ENCODE data around the gene CDK5RAP1. TPM values are rescaled to one million over a fixed set of nuclear protein-coding genes. Genes with fewer than 3 reads are reported as not detected.

The CDK5RAP1 gene
- total and polyA plus RNA-seq, 2 of the 4 experiments (the other 2 are of a cell fraction): 23.9 to 28.1 TPM

DNA sequence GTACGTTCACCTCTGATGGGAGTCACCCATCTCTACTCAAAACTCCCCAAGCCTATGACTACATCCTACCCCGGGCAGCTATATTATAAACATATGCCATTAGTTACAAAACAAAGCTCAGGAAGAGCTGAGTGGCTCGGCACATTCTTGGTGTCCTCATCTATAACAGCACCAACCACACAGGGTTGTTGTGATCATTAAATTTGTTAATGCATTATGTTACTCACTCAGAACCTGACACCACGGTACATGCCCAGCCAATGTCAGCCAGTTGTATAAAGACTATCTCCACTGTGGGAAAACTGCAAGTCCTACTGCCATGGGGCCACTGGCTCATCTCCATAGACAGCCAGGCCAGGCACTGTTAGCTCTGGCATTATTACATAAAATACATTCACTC is 7.7 kb downstream of the CDK5RAP1 start:
- Histone ChIP-seq H3K4me1 (ENCODE audit: control insufficient read depth, insufficient read depth, low read length) (no peaks in the 10 kb centered on the region), H2BK5ac (ENCODE audit: low read depth, low read length, poor library complexity, severe bottlenecking) (no peak overlapping the region), H2BK120ac (ENCODE audit: low read depth, low read length) (no peak overlapping the region), H3K56ac (ENCODE audit: extremely low read depth, insufficient read depth, low read length) (no peak overlapping the region), H3K79me1 (ENCODE audit: low read depth in 1 of 2, low read length in 2 of 2) (peaks cover 10 to 45% of the 10 kb centered on the region in 2 experiments; a peak in 3 of 4 replicates), H3K9ac (ENCODE audit: low read depth, low read length) (no peak overlapping the region), H2AK5ac (ENCODE audit: low read depth, low read length) (no peak overlapping the region), H3K18ac (ENCODE audit: low read depth, low read length) (no peak overlapping the region), H4K91ac (ENCODE audit: insufficient read depth, low read depth, low read length) (no peak overlapping the region), H2BK20ac (ENCODE audit: low read depth, low read length) (no peak overlapping the region), H3K4ac (ENCODE audit: low read depth, low read length) (no peak overlapping the region), H3K23ac (ENCODE audit: low read depth, low read length) (no peak overlapping the region), H3K27ac (ENCODE audit: insufficient read depth, low read length) (no peak overlapping the region), H4K5ac (ENCODE audit: low read depth, low read length) (no peak overlapping the region), H3K27me3 (ENCODE audit: control insufficient read depth, insufficient read depth, low read length) (no peaks in the 10 kb centered on the region), H3K9me1 (ENCODE audit: insufficient read depth, low read length) (no peaks in the 10 kb centered on the region), H3K9me3 (ENCODE audit: control insufficient read depth, insufficient read depth, low read length) (no peaks in the 10 kb centered on the region), H3K14ac (replicated peaks; ENCODE audit: low read depth, low read length) (no peak overlapping the region), H2AK9ac (replicated peaks; ENCODE audit: low read depth, low read length, poor library complexity) (no peak overlapping the region), H3K4me3 (ENCODE audit: insufficient read depth, low read depth, low read length) (no peak overlapping the region), H4K20me1 (ENCODE audit: insufficient read depth, low read length) (no peaks in the 10 kb centered on the region), H2BK15ac (ENCODE audit: low read depth, low read length) (no peak overlapping the region), H4K8ac (ENCODE audit: low read depth in 2 of 2, low read length in 2 of 2) (no peak overlapping the region), H3K36me3 (ENCODE audit: control insufficient read depth, insufficient read depth, low read length) (peaks cover 14% of the 10 kb centered on the region), H2AFZ (replicated peaks; ENCODE audit: low read length, poor library complexity) (no peak overlapping the region), H3K4me2 (ENCODE audit: low read depth, low read length) (no peak overlapping the region)
- in situ Hi-C loops (cut with MboI; ENCODE audit: low sequenced_read_pairs): no loop called here
- no CpG with 5 or more reads among the region's 4 CpGs for WGBS, 2 experiments (ENCODE audit: extremely low coverage in 2 of 2, insufficient read length in 1 of 2)
- ChIA-PET POLR2A (ENCODE audit: unreplicated experiment) (interaction anchor here (0.6 kb wide), 1 partner anchor 111 kb away, joined by 3 read pairs; the partner anchor contains the start of gene BPIFB1), CTCF (interaction anchor here (0.6 kb wide), 1 partner anchor 575 kb away, joined by 3 read pairs; no protein-coding TSS in a partner anchor)
- ATAC-seq (ENCODE audit: low read depth) (peak; percentile 41), DNase-seq (peak; percentile 28)
- no TSS peak for BruUV-seq (replicated peaks)
- intact Hi-C loops (cut with micrococcal nuclease): no loop called here
- dilution Hi-C loops (cut with HindIII; ENCODE audit: low sequenced_read_pairs, unreplicated experiment): no loop called here
- TF ChIP-seq RAD21 (IDR thresholded peaks at IDR 0.05; ENCODE audit: low read length) (no peak), RFX5 (IDR thresholded peaks at IDR 0.05; ENCODE audit: low read depth, low read length) (no peak), BHLHE40 (IDR thresholded peaks at IDR 0.05; ENCODE audit: low read depth, low read length) (no peak), CTCF (conservative IDR thresholded peaks at IDR 0.05; ENCODE audit: low read depth, low read length) (no peak), RCOR1 (IDR thresholded peaks at IDR 0.05; ENCODE audit: insufficient replicate concordance, low read length) (no peak), POLR2A (IDR thresholded peaks at IDR 0.05; ENCODE audit: low read depth, low read length) (no peak), FOS (IDR thresholded peaks at IDR 0.05; ENCODE audit: low read depth, low read length) (no peak), MAFK (IDR thresholded peaks at IDR 0.05; ENCODE audit: low read depth, low read length) (no peak), NFE2L2 (IDR thresholded peaks at IDR 0.05; ENCODE audit: low read depth, low read length) (no peak), CEBPB (IDR thresholded peaks at IDR 0.05; ENCODE audit: low read depth, low read length) (no peak), MAZ (IDR thresholded peaks at IDR 0.05; ENCODE audit: borderline replicate concordance, low read depth, low read length) (no peak), SMC3 (IDR thresholded peaks at IDR 0.05; ENCODE audit: low read depth, low read length) (no peak), MXI1 (IDR thresholded peaks at IDR 0.05; ENCODE audit: borderline replicate concordance, low read depth, low read length) (no peak), CHD1 (IDR thresholded peaks at IDR 0.05; ENCODE audit: low read depth, low read length) (no peak)
- TF ChIP-seq, protein P1, sequence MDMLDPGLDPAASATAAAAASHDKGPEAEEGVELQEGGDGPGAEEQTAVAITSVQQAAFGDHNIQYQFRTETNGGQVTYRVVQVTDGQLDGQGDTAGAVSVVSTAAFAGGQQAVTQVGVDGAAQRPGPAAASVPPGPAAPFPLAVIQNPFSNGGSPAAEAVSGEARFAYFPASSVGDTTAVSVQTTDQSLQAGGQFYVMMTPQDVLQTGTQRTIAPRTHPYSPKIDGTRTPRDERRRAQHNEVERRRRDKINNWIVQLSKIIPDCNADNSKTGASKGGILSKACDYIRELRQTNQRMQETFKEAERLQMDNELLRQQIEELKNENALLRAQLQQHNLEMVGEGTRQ (IDR thresholded peaks at IDR 0.05; ENCODE audit: low read depth, low read length): no peak
- TF ChIP-seq, protein P2, sequence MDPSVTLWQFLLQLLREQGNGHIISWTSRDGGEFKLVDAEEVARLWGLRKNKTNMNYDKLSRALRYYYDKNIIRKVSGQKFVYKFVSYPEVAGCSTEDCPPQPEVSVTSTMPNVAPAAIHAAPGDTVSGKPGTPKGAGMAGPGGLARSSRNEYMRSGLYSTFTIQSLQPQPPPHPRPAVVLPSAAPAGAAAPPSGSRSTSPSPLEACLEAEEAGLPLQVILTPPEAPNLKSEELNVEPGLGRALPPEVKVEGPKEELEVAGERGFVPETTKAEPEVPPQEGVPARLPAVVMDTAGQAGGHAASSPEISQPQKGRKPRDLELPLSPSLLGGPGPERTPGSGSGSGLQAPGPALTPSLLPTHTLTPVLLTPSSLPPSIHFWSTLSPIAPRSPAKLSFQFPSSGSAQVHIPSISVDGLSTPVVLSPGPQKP (IDR thresholded peaks at IDR 0.05; ENCODE audit: borderline replicate concordance, low read depth, low read length): no peak

Data from IMR-90 (cell line).